ENCODE measurements around the gene ACSS1.

DNA sequence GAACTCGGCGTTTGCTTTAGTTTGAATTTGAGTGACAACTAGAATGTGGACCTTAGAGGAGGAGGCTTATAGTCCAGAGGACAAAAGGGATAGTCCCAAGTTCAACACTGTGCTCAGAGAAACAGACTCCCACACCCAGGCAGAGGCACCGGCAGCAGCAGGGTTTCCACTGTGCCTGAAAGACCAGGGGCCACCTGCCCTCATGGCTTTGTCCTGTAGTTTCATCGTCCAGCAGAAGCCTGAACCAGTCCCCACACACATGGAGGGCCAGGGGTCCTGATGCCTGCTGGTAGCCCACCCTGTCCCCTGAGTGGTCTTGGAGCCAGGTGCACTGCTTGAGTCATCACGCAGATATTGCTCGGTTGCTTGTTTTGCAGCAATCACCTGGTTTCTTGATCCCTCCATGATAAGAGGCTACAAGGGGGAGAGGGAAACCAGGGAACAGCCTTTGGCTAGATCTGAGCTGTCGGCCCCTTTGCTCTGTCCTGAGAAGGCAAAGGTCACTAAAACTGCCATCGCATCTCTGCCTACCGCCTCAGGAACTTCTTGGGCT lies 7.2 kb upstream of the ACSS1 start:
- TF ChIP-seq, protein P1, sequence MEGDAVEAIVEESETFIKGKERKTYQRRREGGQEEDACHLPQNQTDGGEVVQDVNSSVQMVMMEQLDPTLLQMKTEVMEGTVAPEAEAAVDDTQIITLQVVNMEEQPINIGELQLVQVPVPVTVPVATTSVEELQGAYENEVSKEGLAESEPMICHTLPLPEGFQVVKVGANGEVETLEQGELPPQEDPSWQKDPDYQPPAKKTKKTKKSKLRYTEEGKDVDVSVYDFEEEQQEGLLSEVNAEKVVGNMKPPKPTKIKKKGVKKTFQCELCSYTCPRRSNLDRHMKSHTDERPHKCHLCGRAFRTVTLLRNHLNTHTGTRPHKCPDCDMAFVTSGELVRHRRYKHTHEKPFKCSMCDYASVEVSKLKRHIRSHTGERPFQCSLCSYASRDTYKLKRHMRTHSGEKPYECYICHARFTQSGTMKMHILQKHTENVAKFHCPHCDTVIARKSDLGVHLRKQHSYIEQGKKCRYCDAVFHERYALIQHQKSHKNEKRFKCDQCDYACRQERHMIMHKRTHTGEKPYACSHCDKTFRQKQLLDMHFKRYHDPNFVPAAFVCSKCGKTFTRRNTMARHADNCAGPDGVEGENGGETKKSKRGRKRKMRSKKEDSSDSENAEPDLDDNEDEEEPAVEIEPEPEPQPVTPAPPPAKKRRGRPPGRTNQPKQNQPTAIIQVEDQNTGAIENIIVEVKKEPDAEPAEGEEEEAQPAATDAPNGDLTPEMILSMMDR (IDR thresholded peaks at IDR 0.05) = no peak
- TF ChIP-seq POLR2AphosphoS5 (IDR thresholded peaks at IDR 0.05) (no peak), POLR2A (IDR thresholded peaks at IDR 0.05) (no peak)

All from stomach (tissue), 4 donors.